Measurements from ENCODE around the gene TFDP1.

GRCh38 chr13:113641426-113641825 is 56.9 kb downstream of the TFDP1 start:
- TF ChIP-seq CTCF (IDR thresholded peaks at IDR 0.05) (no peak), POLR2A (IDR thresholded peaks at IDR 0.05) (no peak)

Data from sigmoid colon (tissue), 3 donors.